Adipose tissue (tissue), 3 donors: ENCODE data around the gene LCNL1. TPM values are rescaled to one million over a fixed set of nuclear protein-coding genes. Genes with fewer than 3 reads are reported as not detected.

Experiments
- H3K27ac ChIP-seq: one replicate; pipeline ENCODE4 v1.5.1; 2013; ENCODE audit warnings: low read depth, low read length
- WGBS, 3 donors: extraction: QIAGEN DNeasy Blood & Tissue Kit; methylation state at CpG; one replicate each; pipeline ENCODE4 v1.1.7; 2013; 5-methylcytosine and 5-hydroxymethylcytosine counted together
- polyA plus RNA-seq, 3 donors: library from polyadenylated mRNA; stranded (reverse); fragments of 200-250 nt; gene quantifications; one replicate each; pipeline ENCODE4 v1.2.3, GENCODE V29; 2013
- donor health status: healthy with polysubstance abuse.
- donor health status: Bipolar disorder and iron deficiency.
- donor health status: healthy.

Gene LCNL1
- polyA plus RNA-seq, 3 donors: 0.10 to 0.45 TPM; not detected in 1

- 86 to 89% (median 88%) methylated on average over 29 to 30 of the region's 30 CpGs for WGBS, 3 donors
- no peak overlapping the region for H3K27ac ChIP-seq
Measured at GRCh38 chr9:136945333-136946227, 37.2 kb upstream of the LCNL1 start.

GRCh38 chr9:136946228-136947027 is 36.4 kb upstream of the LCNL1 start:
- H3K27ac ChIP-seq: no peak overlapping the region
- WGBS, 3 donors: 79 to 83% (median 81%) methylated on average over 19 to 27 of the region's 27 CpGs

DNA sequence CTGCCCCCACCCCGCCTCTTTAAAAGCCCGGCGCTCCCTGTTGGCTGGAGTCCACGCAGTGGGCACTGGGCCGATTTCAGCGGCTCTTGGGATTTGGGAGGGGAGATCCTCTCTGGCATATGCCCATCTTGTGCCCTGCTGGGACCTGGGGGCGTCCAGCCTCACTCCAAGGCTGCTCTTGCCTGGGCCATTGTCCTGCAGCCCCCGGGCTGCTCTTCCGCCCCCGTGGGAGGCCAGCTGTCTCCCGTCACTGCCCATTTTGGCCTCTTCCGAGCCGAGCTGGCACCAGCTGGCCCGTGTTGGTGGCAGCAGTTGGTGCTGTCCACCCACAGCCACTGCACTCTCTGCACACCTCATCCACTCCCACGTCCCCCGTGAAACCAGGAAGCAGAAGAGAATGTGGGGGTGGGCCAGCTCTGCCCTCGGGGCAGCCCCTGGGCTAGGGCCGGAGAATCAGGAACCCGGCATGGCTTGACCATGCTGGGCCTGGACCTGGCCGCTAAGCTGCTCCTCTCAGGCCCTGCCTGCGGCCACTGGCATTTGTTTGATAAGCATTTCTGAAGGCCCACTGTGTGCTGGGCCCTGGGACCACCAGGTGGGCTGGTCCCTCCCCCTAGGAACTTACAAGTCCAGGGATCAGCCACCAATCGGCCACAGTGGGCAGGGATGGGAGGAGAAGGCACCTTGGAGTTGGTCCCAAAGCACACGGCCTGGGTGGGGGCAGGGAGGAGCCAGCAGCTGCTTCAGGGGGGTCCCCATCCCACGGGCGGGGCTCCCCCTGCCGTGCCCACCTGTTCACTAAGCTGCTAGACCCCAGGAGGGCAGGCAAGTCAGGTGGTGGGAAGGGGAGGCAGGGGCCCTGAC is 35.5 kb upstream of the LCNL1 start:
- 59 to 73% (median 61%) methylated on average over 25 to 26 of the region's 26 CpGs for WGBS, 3 donors

GRCh38 chr9:136947955-136948510 is 34.8 kb upstream of the LCNL1 start:
- 34 to 47% (median 38%) methylated on average over 14 to 15 of the region's 15 CpGs for WGBS, 3 donors
- H3K27ac ChIP-seq: no peak overlapping the region

More for the DNA sequence above, 35.5 kb upstream of the LCNL1 start:
- no peak overlapping the region for H3K27ac ChIP-seq

GRCh38 chr9:136949239-136949816 is 33.5 kb upstream of the LCNL1 start:
- 11 to 15% (median 15%) methylated on average over 20 to 22 of the region's 22 CpGs for WGBS, 3 donors
- no peak overlapping the region for H3K27ac ChIP-seq

GRCh38 chr9:136949817-136950655 is 32.8 kb upstream of the LCNL1 start:
- WGBS, 3 donors: 3 to 4% (median 3%) methylated on average over 52 to 63 of the region's 63 CpGs
- H3K27ac ChIP-seq: no peak overlapping the region

DNA sequence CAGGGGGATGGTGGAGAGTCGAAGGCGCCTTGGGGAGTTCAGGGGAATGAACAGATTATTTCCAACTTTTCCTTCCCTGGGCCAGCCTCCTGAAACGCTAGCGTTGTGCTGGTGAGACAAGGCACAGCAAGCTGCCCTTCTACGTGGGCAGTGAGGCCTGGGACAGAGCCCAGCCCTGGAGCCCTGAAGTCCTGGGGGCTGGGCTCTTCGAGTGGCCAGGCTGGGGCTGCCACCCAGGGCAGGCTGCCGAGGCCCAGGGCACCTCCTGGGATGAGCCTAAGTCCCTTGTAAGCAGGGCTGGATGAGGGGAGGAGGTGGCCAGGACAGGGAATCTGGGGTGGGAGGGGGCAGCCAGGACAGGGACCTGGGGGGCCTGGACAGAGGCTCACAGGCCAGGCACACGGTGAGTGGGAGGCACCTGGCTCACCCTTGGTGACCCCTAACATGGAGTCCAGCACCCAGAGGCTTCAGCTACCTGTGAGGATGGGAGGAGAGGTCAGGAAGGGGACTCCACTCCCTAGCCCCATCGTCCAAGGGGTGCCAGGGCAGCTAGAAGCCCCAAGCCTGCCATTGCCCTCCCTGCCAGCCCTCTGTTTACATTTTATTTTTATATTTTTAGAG is 32.0 kb upstream of the LCNL1 start:
- WGBS, 3 donors: 23 to 49% (median 49%) methylated on average over 9 of the region's 9 CpGs
- no peak overlapping the region for H3K27ac ChIP-seq

DNA sequence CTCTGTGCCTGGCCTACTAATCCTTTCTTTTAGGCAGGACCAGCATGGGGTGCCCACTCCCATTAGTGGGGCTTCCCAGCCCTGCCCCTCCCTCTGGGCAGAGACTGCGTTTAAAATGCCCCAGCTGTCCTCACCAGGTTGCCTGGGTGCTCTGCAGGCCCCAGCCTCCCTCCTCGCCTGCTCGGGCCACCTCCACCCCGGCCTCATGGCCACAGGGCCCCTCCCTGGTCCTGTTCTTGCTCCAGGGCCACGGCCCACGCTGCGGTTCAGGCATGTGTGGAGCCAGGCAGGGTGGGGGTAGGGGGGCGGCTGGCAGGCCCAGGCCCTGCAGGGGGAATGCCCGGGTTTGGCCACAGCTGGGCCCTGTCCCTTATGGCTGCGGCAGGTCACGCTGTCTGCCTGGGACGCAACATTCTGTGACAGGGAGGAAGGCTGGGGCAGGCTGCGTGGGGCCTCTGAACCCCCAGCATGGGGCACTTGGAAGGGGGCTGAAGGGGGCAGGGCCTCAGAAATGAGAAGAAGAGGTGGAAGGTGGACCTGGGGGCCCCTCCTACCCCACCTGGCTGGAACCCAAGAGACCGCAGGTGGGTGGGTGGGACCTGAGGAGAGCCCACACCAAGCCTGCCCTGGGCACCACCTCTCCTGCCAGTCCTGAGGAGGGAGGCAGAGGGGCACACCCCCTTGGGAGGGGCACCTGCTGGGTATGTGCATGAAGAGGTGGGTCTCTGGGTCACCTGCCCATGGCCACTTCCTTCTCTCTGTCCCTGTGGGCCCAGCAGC is 31.1 kb upstream of the LCNL1 start, which contains the start of gene LCN12:
Gene LCN12, plus strand, starts transcription at position 733 of the 780 bp plus-strand sequence. CDS start 55 bp downstream, outside the sequence.
- WGBS, 3 donors: 66 to 90% (median 85%) methylated on average over 14 of the region's 14 CpGs

GRCh38 chr9:136952321-136952850 is 30.4 kb upstream of the LCNL1 start:
- H3K27ac ChIP-seq: no peak overlapping the region
- 53 to 76% (median 72%) methylated on average over 11 to 15 of the region's 15 CpGs for WGBS, 3 donors

More for the DNA sequence above, 31.1 kb upstream of the LCNL1 start, which contains the start of gene LCN12:
- H3K27ac ChIP-seq: no peak within 1 kb of the TSS

DNA sequence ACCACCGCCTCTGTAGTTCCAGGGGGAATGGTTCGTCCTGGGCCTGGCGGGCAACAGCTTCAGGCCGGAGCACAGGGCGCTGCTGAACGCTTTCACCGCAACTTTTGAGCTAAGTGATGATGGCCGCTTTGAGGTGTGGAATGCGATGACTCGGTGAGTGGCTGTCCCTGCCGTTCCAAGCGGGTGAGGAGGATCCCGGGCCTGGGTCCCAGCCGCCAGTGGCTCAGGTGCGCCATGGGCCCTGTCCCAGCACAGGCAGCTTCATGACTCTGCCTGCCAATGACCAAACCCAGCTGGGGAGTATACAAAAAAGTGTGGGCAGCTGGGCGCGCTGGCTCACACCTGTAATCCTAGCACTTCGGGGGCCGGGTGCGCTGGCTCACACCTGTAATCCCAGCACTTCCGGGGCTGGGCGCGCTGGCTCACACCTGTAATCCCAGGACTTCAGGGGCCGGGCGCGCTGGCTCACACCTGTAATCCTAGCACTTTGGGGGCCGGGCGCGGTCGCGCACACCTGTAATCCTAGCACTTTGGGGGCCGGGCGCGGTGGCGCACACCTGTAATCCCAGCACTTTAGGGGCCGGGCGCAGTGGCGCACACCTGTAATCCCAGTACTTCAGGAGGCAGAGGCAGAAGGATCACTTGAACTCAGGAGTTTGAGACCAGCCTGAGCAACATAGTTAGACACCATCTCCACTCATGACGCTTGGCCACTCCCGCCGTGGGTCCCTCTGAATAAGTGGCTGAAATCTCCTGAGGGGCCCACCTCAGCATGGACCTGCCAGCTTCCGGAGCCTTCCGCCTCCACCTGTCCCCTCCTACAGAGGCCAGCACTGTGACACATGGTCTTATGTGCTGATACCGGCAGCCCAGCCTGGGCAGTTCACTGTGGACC is 29.7 kb upstream of the LCNL1 start:
- no peak overlapping the region for H3K27ac ChIP-seq
- WGBS, 3 donors: 90 to 93% (median 91%) methylated on average over 40 to 44 of the region's 44 CpGs

- WGBS, 3 donors: 80 to 85% (median 82%) methylated on average over 18 to 19 of the region's 19 CpGs
- H3K27ac ChIP-seq: no peak overlapping the region
Measured at GRCh38 chr9:136953771-136954269, 29.0 kb upstream of the LCNL1 start.

DNA sequence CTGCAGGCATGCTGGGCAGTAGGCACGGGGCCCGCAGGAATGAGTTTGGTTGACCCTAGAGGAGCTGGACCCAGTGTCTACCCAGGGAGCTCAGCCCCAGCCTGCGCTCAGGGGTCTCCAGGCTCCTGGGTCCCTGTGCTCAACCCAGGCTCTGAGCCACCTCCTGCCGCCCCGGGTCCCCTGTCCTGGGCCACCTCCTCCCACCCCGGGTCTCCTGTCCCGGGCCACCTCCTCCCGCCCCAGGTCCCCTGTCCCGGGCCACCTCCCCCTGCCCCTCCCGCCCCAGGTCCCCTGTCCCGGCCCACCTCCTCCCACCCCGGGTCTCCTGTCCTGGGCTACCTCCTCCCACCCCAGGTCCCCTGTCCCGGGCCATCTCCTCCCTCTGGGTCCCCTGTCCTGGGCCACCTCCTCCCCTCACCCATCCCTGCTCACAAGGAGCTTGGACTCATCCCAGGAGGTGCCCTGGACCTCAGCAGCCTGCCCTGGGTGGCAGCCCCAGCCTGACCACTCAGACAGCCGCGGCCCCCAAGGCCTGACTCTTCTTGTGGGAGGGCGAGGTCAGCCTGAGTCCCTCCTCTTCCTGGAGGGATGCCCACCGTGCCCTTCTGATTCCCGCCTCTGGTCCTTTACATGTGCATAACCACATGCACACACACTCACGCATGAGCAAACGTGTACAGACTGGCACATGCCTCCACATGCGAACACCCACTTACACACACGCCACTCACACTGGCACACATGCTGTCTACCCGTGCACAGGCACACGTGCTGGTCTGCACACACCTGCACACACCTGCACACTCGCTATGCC is 28.3 kb upstream of the LCNL1 start:
- WGBS, 3 donors: 83 to 91% (median 86%) methylated on average over 23 to 25 of the region's 25 CpGs
- H3K27ac ChIP-seq: no peak overlapping the region

- 83 to 88% (median 88%) methylated on average over 13 to 14 of the region's 14 CpGs for WGBS, 3 donors
- no peak overlapping the region for H3K27ac ChIP-seq
Measured at GRCh38 chr9:136955202-136955942, 27.4 kb upstream of the LCNL1 start.
